ENCODE results near the gene USP6NL. TPM values are rescaled to one million over a fixed set of nuclear protein-coding genes. Genes with fewer than 3 reads are reported as not detected.
A peak's percentile ranks its signal among the peaks of the same experiment; 100 is the strongest.

USP6NL gene
- total and polyA plus RNA-seq, 9 of the 15 experiments (the other 6 are each of a cell fraction or from before 2014, with no cell fraction given): 3.2 to 26.6 (median 19.8) TPM

- FAIRE-seq: no peak
- no peak overlapping the region for H3K4me3 ChIP-seq
- ChIA-PET POLR2A (interaction anchor here (1.0 to 1.7 kb wide), 2 partner anchors 14 to 25 kb away, joined by 3 to 4 read pairs; partner anchors contain the start of gene USP6NL), CTCF (ENCODE audit: low intra/inter-chr PET ratio) (no interaction called here)
- no peaks in the 10 kb centered on the region for H3K27me3 ChIP-seq (ENCODE audit: control insufficient read depth in 2 of 2, insufficient read depth in 2 of 2, low read length in 2 of 2)
- no peaks in the 10 kb centered on the region for H3K79me2 ChIP-seq (ENCODE audit: control insufficient read depth, insufficient read depth, low read length)
- no peak overlapping the region for H2AFZ ChIP-seq (ENCODE audit: low read depth, low read length)
- no peaks in the 10 kb centered on the region for H3K36me3 ChIP-seq (ENCODE audit: control insufficient read depth, insufficient read depth, low read length)
- no peak for ATAC-seq
- DNase-seq (ENCODE audit: extremely low read depth in 1 of 4, low spot score in 3 of 4): no peak
- H3K9ac ChIP-seq (ENCODE audit: insufficient read depth in 1 of 2, low read depth in 2 of 2, low read length in 2 of 2): no peak overlapping the region
- H3K4me2 ChIP-seq (ENCODE audit: insufficient read depth, low read length): no peak overlapping the region
- no peaks in the 10 kb centered on the region for H3K9me1 ChIP-seq (ENCODE audit: control insufficient read depth, insufficient read depth, low read length)
- WGBS (ENCODE audit: insufficient coverage, low coverage, missing lambda C conversion rate): 86% methylated on average over 4 of the region's 4 CpGs
- in situ Hi-C loops (cut with MboI) (no loop called here), intact Hi-C loops (cut with micrococcal nuclease) (no loop called here)
- no peak overlapping the region for H3K27ac ChIP-seq (ENCODE audit: extremely low read depth, low read depth, low read length)
- no TSS peak for BruUV-seq (replicated peaks)
- peaks cover 12 to 18% of the 10 kb centered on the region in 2 experiments; a peak in 4 of 5 replicates for H3K4me1 ChIP-seq (replicated peaks in 1 of 2; ENCODE audit: control insufficient read depth in 2 of 2, insufficient read depth in 2 of 2, low read length in 2 of 2)
- no peaks in the 10 kb centered on the region for H4K20me1 ChIP-seq (replicated peaks; ENCODE audit: control insufficient read depth, insufficient read depth, low read length)
- no peaks in the 10 kb centered on the region for H3K9me3 ChIP-seq (replicated peaks; ENCODE audit: control insufficient read depth, insufficient read depth, low read depth, low read length)
- no peak for TF ChIP-seq MTA1 (IDR thresholded peaks at IDR 0.05; ENCODE audit: borderline replicate concordance)
- TF ChIP-seq BCL6 (CRISPR knock-in tag; IDR thresholded peaks at IDR 0.05): no peak
- peak; percentile 18 for TF ChIP-seq MEIS2 (IDR thresholded peaks at IDR 0.05; ENCODE audit: partially characterized antibody)
These were observed 25.4 kb upstream of the USP6NL start for GRCh38 chr10:11636697-11637303.

DNA sequence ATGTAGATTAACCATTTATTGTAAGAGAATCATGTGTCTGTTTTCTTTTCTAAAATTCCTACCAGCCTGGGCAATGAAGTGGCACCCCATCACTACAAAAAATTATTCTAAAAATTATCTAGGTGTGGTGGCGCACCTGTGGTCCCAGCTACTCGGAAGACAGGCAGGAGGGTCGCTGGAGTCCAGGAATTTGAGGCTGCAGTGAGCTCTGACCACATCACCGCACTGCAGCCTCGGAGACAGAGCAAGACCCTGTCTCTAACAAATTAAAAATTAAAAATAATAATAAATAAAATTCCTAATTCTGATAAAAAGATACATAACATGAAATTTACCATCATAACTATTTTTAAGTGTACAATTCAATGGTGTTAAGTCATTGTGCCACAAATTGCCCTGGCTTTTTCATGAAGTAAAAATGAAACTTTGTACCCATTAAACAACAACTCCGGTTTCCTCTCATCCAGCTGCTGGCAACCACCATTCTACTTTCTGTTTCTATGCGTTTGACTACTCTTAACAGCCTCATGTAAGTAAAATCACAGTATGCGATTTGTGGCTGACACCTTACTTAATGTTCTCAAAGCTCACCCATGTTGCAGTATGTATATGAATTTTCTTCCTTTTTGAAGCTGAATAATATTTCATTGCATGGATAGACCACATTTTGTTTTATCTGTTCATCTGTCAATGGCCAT is 20.6 kb upstream of the USP6NL start:
- WGBS (ENCODE audit: insufficient coverage, low coverage, missing lambda C conversion rate): 76% methylated on average over 8 of the region's 8 CpGs
- H3K9me3 ChIP-seq (replicated peaks; ENCODE audit: control insufficient read depth, insufficient read depth, low read depth, low read length): no peaks in the 10 kb centered on the region; the same call in 1 of the 2 replicates
- peak overlapping the region; percentile 38; the same call in 1 of the 2 replicates for H2AFZ ChIP-seq (ENCODE audit: low read depth, low read length)
- in situ Hi-C loops (cut with MboI): no loop called here
- no peaks in the 10 kb centered on the region for H3K9me1 ChIP-seq (ENCODE audit: control insufficient read depth, insufficient read depth, low read length)
- FAIRE-seq (no peak), DNase-seq (ENCODE audit: extremely low read depth in 1 of 4, low spot score in 3 of 4) (no peak), ATAC-seq (no peak)
- no peak overlapping the region for H3K4me3 ChIP-seq
- intact Hi-C loops (cut with micrococcal nuclease): no loop called here
- POLR2A ChIA-PET: interaction anchor here (1.4 to 1.8 kb wide), 2 partner anchors 10 to 23 kb away, joined by 3 to 9 read pairs; no protein-coding TSS in a partner anchor
- CTCF ChIA-PET (ENCODE audit: low intra/inter-chr PET ratio): no interaction called here
- no peaks in the 10 kb centered on the region for H3K4me1 ChIP-seq (replicated peaks in 1 of 2; ENCODE audit: control insufficient read depth in 2 of 2, insufficient read depth in 2 of 2, low read length in 2 of 2)
- H3K4me2 ChIP-seq (ENCODE audit: insufficient read depth, low read length): no peak overlapping the region
- no peaks in the 10 kb centered on the region for H4K20me1 ChIP-seq (replicated peaks; ENCODE audit: control insufficient read depth, insufficient read depth, low read length)
- H3K79me2 ChIP-seq (ENCODE audit: control insufficient read depth, insufficient read depth, low read length): no peaks in the 10 kb centered on the region
- 0 out of 4 replicates have a peak overlapping the region, but pooled peaks of 1 of the 2 experiments have one; percentile 55 for H3K9ac ChIP-seq (ENCODE audit: insufficient read depth in 1 of 2, low read depth in 2 of 2, low read length in 2 of 2)
- H3K27ac ChIP-seq (ENCODE audit: extremely low read depth, low read depth, low read length): no peak overlapping the region
- no peaks in the 10 kb centered on the region for H3K36me3 ChIP-seq (ENCODE audit: control insufficient read depth, insufficient read depth, low read length)
- BruUV-seq (replicated peaks): no TSS peak
- no peaks in the 10 kb centered on the region for H3K27me3 ChIP-seq (ENCODE audit: control insufficient read depth in 2 of 2, insufficient read depth in 2 of 2, low read length in 2 of 2)
- TF ChIP-seq, protein P1, sequence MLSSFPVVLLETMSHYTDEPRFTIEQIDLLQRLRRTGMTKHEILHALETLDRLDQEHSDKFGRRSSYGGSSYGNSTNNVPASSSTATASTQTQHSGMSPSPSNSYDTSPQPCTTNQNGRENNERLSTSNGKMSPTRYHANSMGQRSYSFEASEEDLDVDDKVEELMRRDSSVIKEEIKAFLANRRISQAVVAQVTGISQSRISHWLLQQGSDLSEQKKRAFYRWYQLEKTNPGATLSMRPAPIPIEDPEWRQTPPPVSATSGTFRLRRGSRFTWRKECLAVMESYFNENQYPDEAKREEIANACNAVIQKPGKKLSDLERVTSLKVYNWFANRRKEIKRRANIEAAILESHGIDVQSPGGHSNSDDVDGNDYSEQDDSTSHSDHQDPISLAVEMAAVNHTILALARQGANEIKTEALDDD (IDR thresholded peaks at IDR 0.05): no peak
- TF ChIP-seq ZNF668 (CRISPR knock-in tag; IDR thresholded peaks at IDR 0.05): no peak
- TF ChIP-seq, protein P2, sequence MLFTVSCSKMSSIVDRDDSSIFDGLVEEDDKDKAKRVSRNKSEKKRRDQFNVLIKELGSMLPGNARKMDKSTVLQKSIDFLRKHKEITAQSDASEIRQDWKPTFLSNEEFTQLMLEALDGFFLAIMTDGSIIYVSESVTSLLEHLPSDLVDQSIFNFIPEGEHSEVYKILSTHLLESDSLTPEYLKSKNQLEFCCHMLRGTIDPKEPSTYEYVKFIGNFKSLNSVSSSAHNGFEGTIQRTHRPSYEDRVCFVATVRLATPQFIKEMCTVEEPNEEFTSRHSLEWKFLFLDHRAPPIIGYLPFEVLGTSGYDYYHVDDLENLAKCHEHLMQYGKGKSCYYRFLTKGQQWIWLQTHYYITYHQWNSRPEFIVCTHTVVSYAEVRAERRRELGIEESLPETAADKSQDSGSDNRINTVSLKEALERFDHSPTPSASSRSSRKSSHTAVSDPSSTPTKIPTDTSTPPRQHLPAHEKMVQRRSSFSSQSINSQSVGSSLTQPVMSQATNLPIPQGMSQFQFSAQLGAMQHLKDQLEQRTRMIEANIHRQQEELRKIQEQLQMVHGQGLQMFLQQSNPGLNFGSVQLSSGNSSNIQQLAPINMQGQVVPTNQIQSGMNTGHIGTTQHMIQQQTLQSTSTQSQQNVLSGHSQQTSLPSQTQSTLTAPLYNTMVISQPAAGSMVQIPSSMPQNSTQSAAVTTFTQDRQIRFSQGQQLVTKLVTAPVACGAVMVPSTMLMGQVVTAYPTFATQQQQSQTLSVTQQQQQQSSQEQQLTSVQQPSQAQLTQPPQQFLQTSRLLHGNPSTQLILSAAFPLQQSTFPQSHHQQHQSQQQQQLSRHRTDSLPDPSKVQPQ (CRISPR knock-in tag; IDR thresholded peaks at IDR 0.05; ENCODE audit: borderline replicate concordance): no peak
- no peak for TF ChIP-seq SMARCB1 (IDR thresholded peaks at IDR 0.05; ENCODE audit: insufficient read length, low read depth)
- TF ChIP-seq SAP30 (IDR thresholded peaks at IDR 0.05; ENCODE audit: borderline replicate concordance, insufficient read depth, low read depth, low read length, poor library complexity, severe bottlenecking): no peak
- TF ChIP-seq KDM5B (IDR thresholded peaks at IDR 0.05; ENCODE audit: insufficient replicate concordance, low read depth, low read length): no peak
- no peak for TF ChIP-seq TEAD1 (CRISPR knock-in tag; IDR thresholded peaks at IDR 0.05)
- TF ChIP-seq BCL6 (CRISPR knock-in tag; IDR thresholded peaks at IDR 0.05): no peak
